Hypothalamus (tissue), 51 donors: Measurements from ENCODE around the gene PDCD1.

Source experiments
- DNase-seq, 51 donors: peaks; one replicate each; lab custom pipeline; 2025; lab: John Stamatoyannopoulos, UW

Gene PDCD1

DNA sequence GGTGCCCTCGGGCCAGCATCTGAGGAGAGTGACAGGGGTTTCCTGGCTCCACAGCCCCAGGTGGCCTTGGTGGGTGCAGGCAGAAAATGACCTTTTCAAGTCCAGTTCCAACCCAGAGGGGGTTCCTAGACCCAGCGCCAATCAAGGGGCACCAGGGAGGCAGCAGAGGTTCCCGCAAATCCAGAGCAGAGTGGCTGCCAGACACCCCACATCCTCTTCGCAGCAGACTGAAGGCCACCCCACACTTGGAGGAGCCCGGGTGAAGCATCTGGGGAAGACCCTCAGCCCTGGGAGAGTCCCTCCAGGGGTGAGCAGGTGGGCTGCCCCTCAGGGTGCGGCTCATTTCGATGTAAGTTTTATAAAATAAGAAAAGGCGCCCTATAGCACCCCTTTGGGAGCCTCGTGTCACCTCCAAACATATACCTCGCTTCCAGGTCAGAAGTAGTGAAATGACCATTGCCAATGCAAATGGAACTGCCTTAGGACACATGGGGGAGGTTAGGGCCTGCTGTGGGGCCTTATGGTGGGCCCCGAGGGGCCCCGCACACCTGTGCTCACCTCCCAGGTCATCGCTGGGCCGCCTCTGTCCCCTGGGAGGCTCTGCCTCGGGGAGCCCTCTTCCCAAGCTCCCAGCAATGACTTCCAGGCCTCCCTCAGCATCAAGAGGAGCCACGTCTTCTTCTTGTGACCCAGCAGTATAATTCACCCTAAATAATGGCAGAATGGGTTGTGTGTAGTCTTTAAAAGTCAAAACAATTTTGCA lies 21.8 kb upstream of the PDCD1 start:
- no peak for DNase-seq

DNA sequence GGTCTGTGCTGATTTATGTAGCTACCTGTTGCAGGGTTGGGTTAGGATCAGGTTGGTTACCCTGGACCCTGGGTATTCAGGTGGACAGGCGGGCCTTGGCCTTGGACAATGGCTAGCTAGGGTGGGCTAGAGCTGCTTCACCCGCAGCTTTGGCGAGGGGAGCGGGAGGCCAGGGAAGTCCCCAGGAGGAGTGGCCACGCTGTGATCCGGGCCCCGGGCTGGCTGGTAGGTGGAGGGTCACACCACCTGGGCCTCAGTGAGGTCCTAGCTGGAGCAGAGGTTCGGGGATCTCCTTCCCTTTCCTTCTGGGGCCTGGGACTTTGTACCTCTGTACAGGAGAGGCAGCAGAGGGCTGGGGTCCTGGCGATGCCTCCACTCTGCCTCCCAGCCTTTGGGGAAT lies 20.6 kb upstream of the PDCD1 start:
- DNase-seq = no peak

DNA sequence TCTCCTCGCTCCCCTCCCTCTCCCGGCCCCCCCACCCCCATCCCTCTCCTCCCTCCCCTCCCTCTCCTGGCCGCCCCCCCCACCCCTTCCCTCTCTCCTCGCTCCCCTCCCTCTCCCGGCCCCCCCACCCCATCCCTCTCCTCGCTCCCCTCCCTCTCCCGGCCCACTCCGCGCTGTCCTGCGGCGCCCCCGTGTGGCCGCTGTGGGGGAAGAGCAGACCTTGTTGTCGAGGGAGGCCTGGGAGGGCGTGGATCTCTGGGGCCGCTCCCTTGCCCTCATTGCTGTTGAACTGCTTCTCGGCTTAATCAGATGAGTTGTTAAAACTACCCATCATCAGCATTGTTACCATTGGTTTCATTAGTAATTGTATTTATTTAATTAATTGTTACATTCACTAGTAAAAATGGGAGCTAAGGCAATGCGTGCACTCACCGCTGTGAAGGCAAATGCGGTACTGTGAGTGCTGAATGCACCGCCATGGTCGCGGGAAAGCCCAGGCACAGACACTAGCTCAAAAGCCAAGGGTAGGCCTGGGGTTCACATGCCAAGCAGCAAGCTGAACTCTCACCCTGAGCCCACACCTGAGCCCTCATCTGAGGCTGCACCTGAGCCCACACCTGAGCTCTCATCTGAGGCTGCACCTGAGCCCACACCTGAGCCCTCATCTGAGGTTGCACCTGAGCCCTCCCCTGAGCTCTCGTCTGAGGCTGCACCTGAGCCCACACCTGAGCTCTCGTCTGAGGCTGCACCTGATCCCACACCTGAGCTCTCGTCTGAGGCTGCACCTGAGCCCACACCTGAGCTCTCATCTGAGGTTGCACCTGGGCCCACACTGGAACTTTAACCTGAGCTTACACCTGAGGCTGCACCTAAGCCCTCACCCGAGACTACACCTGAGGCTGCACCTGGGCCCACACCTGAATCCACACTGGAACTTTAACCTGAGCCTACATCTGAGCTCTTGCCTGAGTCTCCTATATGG lies 19.6 kb upstream of the PDCD1 start:
- DNase-seq = peak in 37 of 51 donors; percentile 12 to 80 (median 53)

DNA sequence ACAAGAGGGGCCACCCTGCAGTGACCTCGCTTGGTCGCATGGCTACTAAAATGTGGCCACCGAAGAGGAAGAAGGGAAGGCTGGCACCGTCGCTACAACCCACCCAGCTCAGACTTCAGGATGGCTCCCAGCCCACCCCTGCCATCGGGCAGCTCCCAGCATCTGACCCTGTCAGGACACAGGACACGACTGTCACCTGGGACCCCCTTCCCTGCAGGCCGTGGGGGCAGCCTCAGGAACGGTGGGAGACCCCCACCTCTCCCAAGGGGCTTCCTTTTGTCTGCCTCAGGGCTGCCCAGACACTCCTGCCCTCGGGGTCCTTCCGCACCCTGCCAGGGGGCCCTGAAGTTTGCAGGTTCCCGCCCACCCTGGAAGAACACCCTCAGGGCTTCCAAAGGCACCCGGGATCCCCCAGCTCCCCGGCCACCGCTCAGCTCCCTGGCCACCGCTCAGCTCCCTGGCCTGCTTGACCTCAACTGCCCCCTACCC lies 18.5 kb upstream of the PDCD1 start:
- no peak for DNase-seq

DNA sequence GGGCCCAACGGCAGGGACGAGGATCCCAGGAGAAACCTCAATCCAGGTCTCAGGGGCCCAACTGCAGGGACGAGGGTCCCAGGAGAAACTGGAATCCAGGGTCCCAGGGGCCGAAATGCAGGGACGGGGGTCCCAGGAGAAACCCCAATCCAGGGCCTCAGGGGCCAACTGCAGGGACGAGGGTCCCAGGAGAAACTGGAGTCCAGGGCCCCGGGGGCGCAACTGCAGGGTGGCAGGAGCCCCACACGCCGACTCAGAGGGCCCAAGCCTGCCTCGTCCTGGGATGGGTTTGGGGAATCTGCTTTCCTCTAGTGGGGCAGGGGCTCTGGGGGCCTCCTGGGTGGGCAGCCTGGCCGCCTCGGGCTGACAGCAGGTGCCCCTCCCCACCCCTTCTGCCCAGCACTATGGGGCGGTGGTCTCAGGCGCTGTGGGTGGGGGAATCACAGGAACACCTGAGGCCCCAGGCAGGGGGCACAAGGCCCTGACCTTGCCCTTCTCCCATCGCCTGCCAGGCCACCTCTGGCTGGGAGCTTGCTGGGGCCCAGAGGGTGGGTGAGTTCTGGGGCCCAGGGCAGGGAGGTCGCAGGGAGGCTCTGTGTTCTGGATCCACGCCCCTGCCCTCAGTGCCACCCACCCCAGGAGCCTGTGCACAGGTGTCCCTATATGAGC lies 18.0 kb upstream of the PDCD1 start:
- no peak for DNase-seq

DNA sequence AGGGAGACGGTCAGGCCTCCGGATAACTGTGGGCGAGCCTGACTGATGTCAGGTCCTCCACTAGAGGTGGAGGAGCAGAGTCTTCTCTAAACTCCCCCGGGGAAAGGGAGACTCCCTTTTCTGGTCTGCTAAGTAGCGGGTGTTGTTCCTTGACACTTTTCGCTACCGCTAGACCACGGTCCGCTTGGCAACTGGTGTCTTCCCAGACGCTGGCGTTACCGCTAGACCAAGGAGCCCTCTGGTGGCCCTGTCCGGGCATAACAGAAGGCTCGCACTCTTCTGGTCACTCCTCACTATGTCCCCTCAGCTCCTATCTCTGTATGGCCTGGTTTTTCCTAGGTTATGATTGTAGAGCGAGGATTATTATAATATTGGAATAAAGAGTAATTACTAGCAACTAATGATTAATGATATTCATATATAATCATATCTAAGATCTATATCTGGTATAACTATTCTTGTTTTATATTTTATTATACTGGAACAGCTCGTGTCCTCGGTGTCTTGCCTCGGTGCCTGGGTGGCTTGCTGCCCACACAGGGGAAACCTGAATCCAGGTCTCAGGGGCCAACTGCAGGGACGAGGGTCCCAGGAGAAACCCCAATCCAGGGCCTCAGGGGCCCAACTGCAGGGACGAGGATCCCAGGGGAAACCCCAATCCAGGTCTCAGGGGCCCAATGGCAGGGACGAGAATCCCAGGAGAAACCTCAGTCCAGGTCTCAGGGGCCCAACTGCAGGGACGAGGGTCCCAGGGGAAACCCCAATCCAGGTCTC lies 17.2 kb upstream of the PDCD1 start:
- peak in 6 of 51 donors; percentile 18 to 60 (median 48) for DNase-seq

DNA sequence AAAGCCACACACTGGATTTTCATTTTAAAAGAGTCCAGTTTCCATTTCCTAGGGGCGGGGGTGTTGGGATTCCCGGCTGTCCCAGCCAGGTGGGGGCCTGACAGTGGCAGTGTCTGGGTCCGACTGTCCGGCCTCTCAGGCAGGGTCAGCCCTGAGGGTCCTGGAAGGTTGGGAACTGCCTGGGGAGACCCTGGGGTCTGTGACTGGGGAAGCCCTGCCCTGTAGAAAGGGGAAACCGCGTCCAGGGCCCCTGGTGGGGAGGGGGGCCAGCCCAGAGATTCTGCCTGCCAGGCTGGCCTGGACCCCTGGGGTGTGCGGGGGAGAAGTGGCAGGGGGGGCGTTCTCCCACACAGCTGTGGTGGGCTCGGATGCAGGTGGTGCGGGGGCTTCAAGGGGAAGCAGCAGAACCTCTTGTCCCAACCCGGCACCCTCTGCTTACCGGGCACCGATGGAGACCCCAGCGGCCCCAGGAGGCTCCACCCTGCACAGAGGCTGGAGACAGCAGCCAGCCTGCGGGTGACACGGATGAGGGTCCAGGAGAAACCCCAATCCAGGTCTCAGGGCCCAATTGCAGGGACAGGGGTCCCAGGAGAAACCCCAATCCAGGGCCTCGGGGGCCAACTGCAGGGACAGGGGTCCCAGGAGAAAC lies 15.7 kb upstream of the PDCD1 start:
- DNase-seq = no peak

DNA sequence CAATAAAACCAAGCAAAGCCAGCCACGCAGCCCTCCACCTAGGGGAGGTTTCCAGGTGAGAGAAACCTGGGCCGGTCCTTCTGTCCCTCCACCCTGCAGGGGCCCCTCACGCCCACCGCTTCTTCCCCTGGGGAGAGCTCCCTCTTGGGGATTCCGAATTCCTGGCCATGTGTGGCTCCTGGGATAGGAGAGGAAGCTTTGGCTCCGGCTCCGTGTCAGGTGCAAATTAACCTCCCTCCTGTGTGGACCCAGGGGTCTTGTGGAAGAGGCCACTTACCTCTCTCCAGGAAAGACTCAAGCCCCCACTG lies 15.1 kb upstream of the PDCD1 start:
- no peak for DNase-seq

DNA sequence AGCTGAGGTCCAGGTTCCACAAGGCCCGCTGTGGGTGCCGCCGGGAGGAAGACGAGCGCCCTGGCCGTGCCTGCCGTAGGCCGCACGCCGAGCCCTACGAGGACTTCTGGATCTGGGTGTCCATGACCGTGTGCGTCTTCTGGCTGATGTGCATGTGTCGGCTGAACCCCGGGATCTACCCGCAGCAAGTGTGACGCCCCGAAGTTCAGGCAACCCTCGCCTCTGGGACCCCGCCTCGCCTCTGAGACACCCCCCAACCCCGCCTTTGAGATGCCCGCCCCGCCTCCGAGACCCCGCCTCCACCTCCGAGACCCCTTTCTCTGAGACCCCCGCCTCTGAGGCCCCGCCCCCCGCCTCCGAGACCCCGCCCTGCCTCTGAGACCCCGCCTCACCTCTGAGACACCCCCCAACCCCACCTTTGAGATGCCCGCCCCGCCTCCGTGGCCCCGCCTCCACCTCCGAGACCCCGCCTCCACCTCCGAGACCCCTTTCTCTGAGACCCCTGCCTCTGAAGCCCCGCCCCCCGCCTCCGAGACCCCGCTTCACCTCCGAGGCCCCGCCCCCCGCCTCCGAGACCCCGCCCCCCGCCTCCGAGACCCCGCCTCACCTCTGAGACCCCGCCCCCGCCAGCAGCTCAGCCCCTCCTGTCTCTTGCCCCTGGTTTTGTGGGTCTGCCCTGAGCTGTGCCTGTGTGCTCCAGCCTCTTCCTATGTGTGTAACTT lies 14.5 kb upstream of the PDCD1 start:
- DNase-seq = no peak

DNA sequence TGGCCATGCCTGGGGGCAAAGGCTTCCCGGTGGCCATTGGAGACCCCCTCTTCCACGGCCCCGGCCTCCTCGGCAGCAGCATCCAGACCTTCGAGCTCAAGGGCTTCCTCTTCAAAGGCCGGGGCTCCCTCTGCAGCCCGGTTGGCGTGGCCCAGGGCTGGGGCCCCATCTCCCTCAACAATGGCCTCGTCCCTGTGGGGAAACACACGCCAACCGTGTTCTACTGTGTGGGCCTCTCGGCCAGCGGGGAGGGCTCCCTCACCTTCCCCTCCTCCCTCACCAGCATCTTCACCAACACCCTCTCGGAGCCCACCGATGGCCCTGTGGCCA lies 13.6 kb upstream of the PDCD1 start:
- DNase-seq = no peak

DNA sequence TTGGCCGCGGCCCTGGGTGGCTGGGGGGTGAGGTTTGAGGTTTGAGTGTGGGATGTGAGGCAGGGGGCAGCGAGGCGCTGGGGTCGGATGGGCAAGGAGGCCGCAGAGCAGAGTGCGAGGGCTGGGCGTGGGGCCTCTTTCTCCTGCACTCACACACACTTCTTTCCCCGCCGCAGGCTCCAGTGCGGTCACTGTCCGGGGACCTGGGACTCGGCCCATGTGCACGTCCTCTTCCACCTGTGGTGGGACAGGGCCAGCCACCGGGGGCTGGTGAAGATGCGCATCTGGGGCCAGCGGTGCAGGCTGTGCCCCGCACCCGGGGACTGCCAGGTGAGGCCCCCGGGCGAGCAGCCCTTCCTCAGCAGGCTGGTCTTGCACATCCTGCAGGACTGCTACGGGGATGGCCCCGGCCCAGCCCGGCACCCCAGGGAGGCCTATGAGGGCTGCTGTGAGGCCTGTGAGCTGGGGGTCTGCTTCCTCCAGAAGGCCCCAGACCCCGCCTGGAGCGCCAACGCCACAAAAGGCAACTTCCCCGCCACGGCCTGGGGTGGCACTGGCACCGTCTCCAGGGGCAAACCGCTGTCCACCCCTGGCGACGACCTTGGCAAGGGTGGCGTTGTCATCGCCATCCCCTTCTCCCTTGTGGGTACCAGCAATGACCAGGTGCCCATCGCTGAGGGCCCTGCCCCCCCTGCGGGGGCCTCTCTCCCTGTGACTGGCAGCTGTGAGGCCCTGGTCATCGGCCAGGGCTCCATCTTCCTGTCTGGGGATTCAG lies 13.0 kb upstream of the PDCD1 start:
- DNase-seq = no peak

DNA sequence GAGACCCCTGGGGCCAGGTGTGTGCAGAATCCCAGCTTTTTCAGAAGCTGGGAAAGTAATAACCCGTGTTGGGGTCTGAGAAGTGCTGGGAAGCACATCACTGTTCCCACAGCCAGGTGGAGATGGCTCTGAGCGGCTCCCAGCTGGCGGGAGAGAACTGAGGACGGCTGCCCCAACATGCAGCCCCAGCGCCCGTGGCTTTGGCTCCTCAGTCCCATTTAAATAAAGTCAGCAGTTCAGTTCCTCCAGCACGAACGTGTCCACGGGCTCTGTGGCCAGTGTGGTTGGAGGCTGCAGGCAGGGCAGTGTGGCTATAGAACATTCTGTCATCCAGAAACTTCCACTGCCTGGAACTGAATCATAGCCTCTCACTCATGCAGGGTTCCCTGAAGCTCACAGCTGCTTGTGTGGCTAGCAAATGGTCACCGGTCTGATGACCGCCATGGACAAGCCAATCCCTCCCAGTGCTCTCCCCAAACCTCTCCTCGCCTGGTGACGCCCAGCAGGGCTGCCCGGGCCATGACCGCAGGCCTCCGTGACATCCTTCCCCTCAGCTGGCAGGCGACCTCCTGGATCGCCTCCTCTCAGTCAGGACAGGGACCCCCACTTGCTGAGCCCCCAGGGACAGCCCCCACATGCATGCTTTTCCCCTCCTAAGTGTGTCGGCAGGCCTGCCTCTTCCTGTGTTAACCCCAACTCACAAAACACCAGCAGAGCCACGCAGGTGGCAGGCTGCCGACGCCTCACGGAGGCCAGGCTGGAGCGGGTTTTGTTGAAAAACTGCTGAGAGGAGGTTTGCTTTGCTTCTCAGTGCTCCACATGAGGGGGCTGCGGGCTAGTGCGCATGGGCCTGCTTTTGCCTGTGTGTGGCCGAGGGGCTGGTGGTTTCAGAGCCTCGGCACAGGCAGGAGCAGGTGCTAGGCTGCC lies 12.2 kb upstream of the PDCD1 start:
- peak in 1 of 51 donors; percentile 20 for DNase-seq

DNA sequence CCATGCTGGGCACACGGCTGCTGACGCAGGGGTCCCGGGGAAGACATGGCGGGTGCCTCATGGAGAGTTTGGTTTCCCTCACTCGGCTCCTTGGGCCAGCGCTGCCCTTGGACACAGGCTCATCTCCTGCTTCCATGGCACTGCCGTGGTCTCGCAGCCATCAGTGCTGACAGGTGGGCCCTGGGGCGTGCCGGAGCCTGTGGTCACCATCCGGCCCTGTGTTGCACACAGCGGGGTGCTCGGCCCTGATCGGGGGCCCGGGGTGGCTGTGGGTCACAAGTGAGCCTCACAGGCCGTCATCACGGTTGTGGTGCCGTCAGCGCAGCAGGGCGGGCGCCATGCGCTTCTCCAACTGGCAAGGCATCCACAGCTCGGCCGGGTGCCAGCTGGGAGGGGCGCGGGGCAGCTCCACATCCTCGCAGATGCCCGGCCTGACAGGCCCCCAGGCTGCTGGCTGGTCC lies 11.4 kb upstream of the PDCD1 start:
- DNase-seq = peak in 15 of 51 donors; percentile 20 to 67 (median 41)

DNA sequence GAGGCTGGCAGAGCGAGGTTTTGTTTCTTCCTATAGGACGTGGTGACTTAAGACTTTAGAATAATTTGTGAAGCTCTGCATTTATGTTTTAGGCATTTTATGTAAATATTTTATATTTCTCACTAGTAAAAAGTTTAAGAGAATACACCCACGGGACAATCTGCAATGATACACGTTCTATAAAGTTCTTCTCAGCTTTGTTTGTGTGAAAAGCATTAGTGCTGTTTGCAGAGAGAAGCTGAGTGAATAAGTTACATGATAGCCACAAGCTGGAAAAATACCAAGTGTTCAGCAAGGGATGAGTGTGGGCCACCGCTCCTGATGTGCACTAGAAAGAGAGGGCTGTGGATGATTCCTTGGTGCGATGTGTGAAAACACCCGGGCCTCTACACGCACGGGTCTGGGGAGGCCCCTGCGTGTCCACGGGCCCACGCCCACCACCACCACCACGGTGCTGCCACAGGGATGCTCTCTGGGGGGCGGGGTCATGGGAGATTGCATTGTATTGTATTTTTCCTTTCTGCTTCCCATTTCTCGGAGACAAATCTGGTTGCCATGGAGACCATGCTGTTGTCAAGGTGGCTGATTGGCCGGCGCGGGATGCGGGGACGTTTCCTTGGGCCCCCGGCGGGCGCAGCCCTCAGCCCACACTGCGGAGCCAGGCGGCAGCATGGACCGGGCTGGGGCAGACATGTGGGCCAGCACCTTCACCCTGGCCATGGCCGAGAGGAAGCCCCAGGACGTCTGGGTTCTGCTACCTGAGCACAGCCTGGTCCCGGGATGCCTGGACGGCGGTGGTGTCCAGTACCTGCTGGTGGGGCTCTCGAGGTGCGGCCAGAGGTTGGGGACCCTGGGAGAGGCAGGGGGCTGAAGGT lies 10.6 kb upstream of the PDCD1 start, which contains the start of gene RTP5:
RTP5 (plus strand) TSS at position 643 of the 875 bp plus-strand sequence; CDS start at position 671, 28 bp downstream.
- DNase-seq = peak in 19 of 51 donors; percentile 25 to 67 (median 42)

DNA sequence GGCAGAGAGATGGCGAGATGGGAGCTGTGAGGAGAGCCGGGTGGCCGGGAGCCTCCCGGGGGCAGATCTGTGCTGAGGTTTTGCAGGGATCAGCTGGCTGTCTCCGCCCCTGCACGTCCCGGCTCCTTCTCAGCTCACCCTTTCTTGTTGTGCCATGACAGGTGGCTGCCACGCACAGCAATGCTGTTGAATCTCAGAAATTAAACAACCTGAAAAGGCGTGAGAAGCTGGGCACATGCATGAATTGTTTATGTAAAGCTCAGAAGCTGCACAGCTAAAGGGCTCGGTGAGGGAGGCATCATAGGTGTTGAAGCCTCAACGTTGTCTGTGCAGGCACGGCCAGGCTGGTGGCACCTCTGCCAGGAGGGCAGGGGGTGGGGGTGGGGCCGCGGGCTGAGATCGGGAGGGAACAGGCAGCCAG lies 10.0 kb upstream of the PDCD1 start:
- DNase-seq = peak in 1 of 51 donors; percentile 48
